HepG2 (cell line): ENCODE results near the gene B3GALT5. TPM values are rescaled to one million over a fixed set of nuclear protein-coding genes. Genes with fewer than 3 reads are reported as not detected.

Source experiments
- ATAC-seq: fragments of 200-7000 bp; cut with Tn5 transposase; 3 replicates; pipeline ENCODE4 v1.9.1; 2020; ENCODE audit warnings: mild to moderate bottlenecking, moderate library complexity
- BruUV-seq: library from RNA; stranded (reverse); fragments of 400-500 nt; replicated peaks from 2 replicates; lab custom pipeline; 2021; lab: Mats Ljungman, UMichigan
- CTCF ChIA-PET: fragments of 300-600 bp; formaldehyde crosslinking; extraction: SDS; loops from one replicate; lab custom pipeline; 2021; ENCODE audit warnings: low total read pairs, inconsistent platforms, low intra/inter-chr PET ratio; lab: Yijun Ruan, JAX
- POLR2A ChIA-PET: fragments of 350-600 bp; sonication (Branson Sonifier 250); formaldehyde crosslinking; loops from one replicate; lab custom pipeline; 2020; ENCODE audit warnings: antibody characterized with exemption, inconsistent platforms; lab: Yijun Ruan, JAX
- DNase-seq: peaks from one replicate; pipeline ENCODE4 v3.0.0-alpha.2; 2015; ENCODE audit warnings: low spot score
- FAIRE-seq: peaks from 3 replicates; lab custom pipeline; 2011; peaks lifted over from hg19 to GRCh38; lab: Jason Lieb, UNC
- H2AFZ ChIP-seq: one replicate; pipeline ENCODE4 v1.6.1; 2011; ENCODE audit warnings: low read length, inconsistent platforms
- H3K27ac ChIP-seq: fragments of 300-600 bp; 3 replicates; pipeline ENCODE4 v1.8.0; 2011; ENCODE audit warnings: mixed run types, mild to moderate bottlenecking, mixed read lengths, low read length, inconsistent platforms; ENCODE audit not compliant: insufficient read depth; ENCODE audit errors: extremely low read length
- H3K27me3 ChIP-seq, 2 experiments: fragments of 200-600 bp in 1 of 2; 2 replicates in 1 of 2; 3 replicates in 1 of 2; pipeline versions ENCODE4 v1.6.0 to v1.8.0; 2011; ENCODE audit warnings: low read length in 2 of 2, mild to moderate bottlenecking in 2 of 2, moderate library complexity in 2 of 2, inconsistent platforms in 1 of 2; ENCODE audit not compliant: insufficient read depth in 2 of 2, control insufficient read depth in 1 of 2
- H3K36me3 ChIP-seq, 2 experiments: fragments of 200-600 bp in 1 of 2; replicated peaks in 1 of 2; 2 replicates in 1 of 2; 3 replicates in 1 of 2; pipeline versions ENCODE4 v1.5.1 to v1.8.0; 2011; ENCODE audit warnings: low read length in 2 of 2, inconsistent platforms in 1 of 2; ENCODE audit not compliant: insufficient read depth in 2 of 2, control insufficient read depth in 1 of 2
- H3K4me1 ChIP-seq: 2 replicates; pipeline ENCODE4 v1.5.1; 2012; ENCODE audit warnings: low read length, inconsistent platforms; ENCODE audit not compliant: insufficient read depth
- H3K4me2 ChIP-seq: 2 replicates; pipeline ENCODE4 v1.6.0; 2011; ENCODE audit warnings: low read depth, low read length, inconsistent platforms
- H3K4me3 ChIP-seq, 3 experiments: fragments of 200-600 bp in 1 of 3; sonication (generic), shearing (Covaris generic) in 1 of 3; replicated peaks in 1 of 3; 2 replicates each; pipeline ENCODE4 v1.5.1; 2011 to 2016; ENCODE audit warnings: low read length in 3 of 3, inconsistent platforms in 2 of 3, low read depth in 2 of 3, mild to moderate bottlenecking in 2 of 3, control low read depth in 1 of 3, mixed read lengths in 1 of 3; ENCODE audit not compliant: insufficient read depth in 1 of 3
- H3K79me2 ChIP-seq: one replicate; pipeline ENCODE4 v1.6.1; 2011; ENCODE audit warnings: low read length, inconsistent platforms; ENCODE audit not compliant: insufficient read depth
- H3K9ac ChIP-seq: 2 replicates; pipeline ENCODE4 v1.6.0; 2011; ENCODE audit warnings: mild to moderate bottlenecking, low read depth, low read length, inconsistent platforms; ENCODE audit not compliant: insufficient read depth
- H3K9me3 ChIP-seq: 2 replicates; pipeline ENCODE4 v1.5.1; 2012; ENCODE audit warnings: mild to moderate bottlenecking, low read length
- H4K20me1 ChIP-seq: 2 replicates; pipeline ENCODE4 v1.6.0; 2011; ENCODE audit warnings: inconsistent platforms, mild to moderate bottlenecking, low read length, moderate library complexity; ENCODE audit not compliant: insufficient read depth
- BHLHE40 ChIP-seq: IDR thresholded peaks from 2 replicates; pipeline ENCODE4 v1.6.1; 2011; ENCODE audit warnings: low read length, improper control_type of control experiment
- FOXK1 ChIP-seq: sonication (generic); formaldehyde crosslinking; IDR thresholded peaks from 2 replicates; pipeline ENCODE4 v1.4.0; 2020; ENCODE audit warnings: low read depth, missing genetic modification reagents, borderline replicate concordance
- IRX3 ChIP-seq: sonication (generic); formaldehyde crosslinking; IDR thresholded peaks from 2 replicates; pipeline ENCODE4 v1.8.1; 2023; ENCODE audit warnings: mild to moderate bottlenecking, low read depth, missing genetic modification reagents, borderline replicate concordance
- KMT2B ChIP-seq: IDR thresholded peaks from 2 replicates; pipeline ENCODE4 v1.6.1; 2016; ENCODE audit warnings: missing genetic modification reagents, missing compliant biosample characterization
- PHB2 ChIP-seq: fragments of 450-650 bp; IDR thresholded peaks from 2 replicates; pipeline ENCODE4 v1.6.1; 2018; ENCODE audit not compliant: partially characterized antibody
- ZBTB38 ChIP-seq: sonication (generic); formaldehyde crosslinking; IDR thresholded peaks from 2 replicates; pipeline ENCODE4 v1.5.1; 2020; ENCODE audit warnings: mild to moderate bottlenecking, missing genetic modification reagents
- ZKSCAN5 ChIP-seq: sonication (generic); formaldehyde crosslinking; IDR thresholded peaks from 2 replicates; pipeline ENCODE4 v1.5.1; 2020; ENCODE audit warnings: mild to moderate bottlenecking, missing genetic modification reagents
- ZNF17 ChIP-seq: sonication (generic); formaldehyde crosslinking; IDR thresholded peaks from 2 replicates; pipeline ENCODE4 v1.5.0; 2020; ENCODE audit warnings: mild to moderate bottlenecking, missing genetic modification reagents
- WGBS: methylation state at CpG from one replicate; pipeline ENCODE4 v1.1.6; 2017; ENCODE audit warnings: low lambda C conversion rate; 5-methylcytosine and 5-hydroxymethylcytosine counted together
- in situ Hi-C: cut with HindIII; loops from 2 replicates; pipeline ENCODE4 v1.10.0; 2017; ENCODE audit warnings: low pct_unique_long_range_greater_than_20kb; ENCODE audit not compliant: extremely low pct_ligation_motif_present
- intact Hi-C: fragments of 100-400 bp; cut with micrococcal nuclease; formaldehyde crosslinking; loops from one replicate; pipeline ENCODE4 v1.10.0; 2022; ENCODE audit not compliant: unreplicated experiment
- polyA plus RNA-seq, 8 experiments: library from polyadenylated mRNA; depleted of rRNA in 3 of 8; stranded (reverse) in 7 of 8; unstranded in 1 of 8; fragments of >200 nt; fragmentation: Illumina TruSeq in 4 of 8; extraction: Trizol in 4 of 8; gene quantifications; 2 replicates each; pipeline versions ENCODE4 v1.2.1 to v1.2.3, GENCODE V29; 2011 to 2016; ENCODE audit warnings: low read depth in 4 of 8, missing spikeins in 1 of 8, mixed read lengths in 1 of 8; ENCODE audit not compliant: insufficient read depth in 1 of 8
- total RNA-seq, 5 experiments: library from RNA; depleted of rRNA; stranded (reverse); fragments of >200 nt; fragmentation: Illumina TruSeq; extraction: Trizol; gene quantifications; 2 replicates each; pipeline ENCODE4 v1.2.3, GENCODE V29; 2016; ENCODE audit warnings: low read depth in 1 of 5
- TF ChIP-seq, protein P1 (sequence below): sonication (generic); formaldehyde crosslinking; IDR thresholded peaks from 2 replicates; pipeline ENCODE4 v1.8.0; 2022; ENCODE audit warnings: missing genetic modification reagents, mild to moderate bottlenecking, borderline replicate concordance
- TF ChIP-seq, protein P2 (sequence below): sonication (generic); IDR thresholded peaks from 2 replicates; pipeline ENCODE4 v1.6.1; 2016; ENCODE audit warnings: low read depth, borderline replicate concordance

Gene B3GALT5
- total and polyA plus RNA-seq, 2 of the 13 experiments (the other 11 are each of a cell fraction or from before 2014, with no cell fraction given), result 0.02 to 0.03 TPM

DNA sequence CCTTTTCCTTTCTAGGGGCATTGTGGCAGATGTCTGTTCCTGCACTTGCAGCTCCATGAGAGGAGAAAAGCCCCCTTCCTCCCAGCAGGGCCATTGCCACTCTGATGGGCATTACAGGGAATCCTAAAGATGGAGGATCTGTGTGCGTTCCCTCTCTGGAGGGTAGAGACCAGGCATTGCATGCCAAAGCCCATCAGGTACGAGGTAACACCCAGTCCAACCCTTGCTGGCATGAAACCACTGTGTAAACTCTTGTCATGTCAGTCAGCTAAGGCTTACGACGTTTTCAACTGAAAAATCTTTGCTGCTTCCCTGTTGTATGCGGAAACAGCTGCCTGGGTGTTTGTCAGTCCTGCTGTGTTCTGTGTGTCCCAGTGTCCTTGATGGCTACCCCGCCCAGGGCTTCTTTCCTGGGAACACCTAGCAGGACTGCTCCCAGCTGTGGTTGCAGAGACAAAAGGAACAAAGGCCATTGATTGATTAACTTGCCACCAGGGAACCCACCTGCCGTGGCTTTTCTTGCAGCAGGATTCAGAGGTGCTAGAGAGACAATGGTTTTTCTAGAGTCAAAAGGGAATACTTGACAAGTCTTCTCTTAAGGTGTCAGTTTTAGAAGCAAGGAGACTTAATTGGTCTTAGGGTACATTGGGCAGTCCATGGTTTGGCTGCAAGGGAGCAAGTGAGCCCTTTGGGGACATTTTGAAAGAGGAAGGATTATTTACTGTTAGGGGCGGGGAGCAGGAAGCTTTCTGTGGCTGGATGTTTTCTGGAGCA, 24.6 kb downstream of the B3GALT5 start:
- POLR2A ChIA-PET, result no interaction called here
- no peak for DNase-seq
- intact Hi-C loops, result no loop called here

DNA sequence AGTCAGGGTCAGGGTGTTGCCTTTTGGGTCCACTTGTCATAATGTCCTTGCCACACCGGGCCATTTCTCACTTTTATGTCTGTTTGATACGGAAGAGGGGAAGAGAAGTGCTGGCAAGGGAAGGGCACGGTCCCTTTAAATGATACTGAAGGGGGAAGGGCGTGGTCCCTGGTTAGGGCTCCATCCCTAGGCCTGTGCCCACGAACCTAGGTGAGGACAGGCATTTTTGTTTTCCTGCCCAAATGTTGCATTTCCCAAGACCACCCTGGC, 25.2 kb downstream of the B3GALT5 start:
- DNase-seq (no peak), ATAC-seq (no peak), FAIRE-seq (no peak)
- POLR2A ChIA-PET, result no interaction called here
- Histone ChIP-seq H3K36me3 (no peaks in the 10 kb centered on the region), H3K4me1 (no peaks in the 10 kb centered on the region), H3K9me3 (no peaks in the 10 kb centered on the region), H2AFZ (no peak overlapping the region), H3K4me3 (no peak overlapping the region), H4K20me1 (no peaks in the 10 kb centered on the region), H3K4me2 (no peak overlapping the region), H3K27ac (no peak overlapping the region), H3K27me3 (peaks cover 3 to 19% of the 10 kb centered on the region in 2 experiments; a peak in 4 of 5 replicates), H3K79me2 (no peaks in the 10 kb centered on the region), H3K9ac (no peak overlapping the region)
- CTCF ChIA-PET, result no interaction called here
- no TSS peak for BruUV-seq
- intact Hi-C loops (no loop called here), in situ Hi-C loops (no loop called here)
- WGBS, result 14% methylated on average over 4 of the region's 5 CpGs
- TF ChIP-seq IRX3 (CRISPR knock-in tag), result no peak
- TF ChIP-seq ZBTB38 (CRISPR knock-in tag), result no peak
- no peak for TF ChIP-seq ZKSCAN5 (CRISPR knock-in tag)
- TF ChIP-seq, protein P1, sequence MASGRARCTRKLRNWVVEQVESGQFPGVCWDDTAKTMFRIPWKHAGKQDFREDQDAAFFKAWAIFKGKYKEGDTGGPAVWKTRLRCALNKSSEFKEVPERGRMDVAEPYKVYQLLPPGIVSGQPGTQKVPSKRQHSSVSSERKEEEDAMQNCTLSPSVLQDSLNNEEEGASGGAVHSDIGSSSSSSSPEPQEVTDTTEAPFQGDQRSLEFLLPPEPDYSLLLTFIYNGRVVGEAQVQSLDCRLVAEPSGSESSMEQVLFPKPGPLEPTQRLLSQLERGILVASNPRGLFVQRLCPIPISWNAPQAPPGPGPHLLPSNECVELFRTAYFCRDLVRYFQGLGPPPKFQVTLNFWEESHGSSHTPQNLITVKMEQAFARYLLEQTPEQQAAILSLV (CRISPR knock-in tag), result no peak
- no peak for TF ChIP-seq FOXK1 (CRISPR knock-in tag)
- no peak for TF ChIP-seq BHLHE40
- TF ChIP-seq ZNF17 (CRISPR knock-in tag), result no peak
- TF ChIP-seq, protein P2, sequence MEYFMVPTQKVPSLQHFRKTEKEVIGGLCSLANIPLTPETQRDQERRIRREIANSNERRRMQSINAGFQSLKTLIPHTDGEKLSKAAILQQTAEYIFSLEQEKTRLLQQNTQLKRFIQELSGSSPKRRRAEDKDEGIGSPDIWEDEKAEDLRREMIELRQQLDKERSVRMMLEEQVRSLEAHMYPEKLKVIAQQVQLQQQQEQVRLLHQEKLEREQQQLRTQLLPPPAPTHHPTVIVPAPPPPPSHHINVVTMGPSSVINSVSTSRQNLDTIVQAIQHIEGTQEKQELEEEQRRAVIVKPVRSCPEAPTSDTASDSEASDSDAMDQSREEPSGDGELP, result no peak
- TF ChIP-seq PHB2, result no peak

More for the DNA sequence above, 24.6 kb downstream of the B3GALT5 start:
- Histone ChIP-seq H3K9ac (no peak overlapping the region), H3K27ac (no peak overlapping the region), H2AFZ (no peak overlapping the region), H3K4me2 (no peak overlapping the region), H3K79me2 (no peaks in the 10 kb centered on the region), H3K4me1 (no peaks in the 10 kb centered on the region), H3K27me3 (peaks cover 3 to 19% of the 10 kb centered on the region in 2 experiments; a peak in 4 of 5 replicates), H3K9me3 (no peaks in the 10 kb centered on the region), H4K20me1 (no peaks in the 10 kb centered on the region), H3K4me3 (no peak overlapping the region), H3K36me3 (no peaks in the 10 kb centered on the region)
- CTCF ChIA-PET, result no interaction called here
- in situ Hi-C loops, result no loop called here
- no TSS peak for BruUV-seq
- ATAC-seq, result no peak
- no peak for FAIRE-seq
- TF ChIP-seq KMT2B (CRISPR knock-in tag), result no peak
- 21% methylated on average over 2 of the region's 8 CpGs for WGBS
